Ovary (tissue), 9 donors: Measurements from ENCODE around the gene PLEKHA7. TPM values are rescaled to one million over a fixed set of nuclear protein-coding genes. Genes with fewer than 3 reads are reported as not detected.
"Not testable (repeated sequence)": the region's sequence is repeated elsewhere in the genome, so short reads cannot be mapped to it uniquely, and the experiment has no call there.

Source experiments
- DNase-seq, 5 donors: peaks; one replicate each; pipeline ENCODE4 v3.0.0-alpha.2; 2019 to 2020
- H3K27ac ChIP-seq, 2 donors: fragments of 200-600 bp; one replicate each; pipeline versions ENCODE4 v1.5.1 to v1.8.0; 2019 to 2022
- H3K27me3 ChIP-seq: fragments of 200-600 bp; one replicate; pipeline ENCODE4 v1.8.0; 2022
- H3K36me3 ChIP-seq: fragments of 200-600 bp; sonication (generic); one replicate; pipeline ENCODE4 v1.5.1; 2019
- H3K4me1 ChIP-seq: one replicate; pipeline ENCODE4 v1.8.1; 2013; ENCODE audit warnings: mild to moderate bottlenecking, moderate library complexity; ENCODE audit not compliant: insufficient read depth
- H3K4me3 ChIP-seq: fragments of 200-600 bp; sonication (generic); one replicate; pipeline ENCODE4 v1.5.1; 2017
- H3K9me3 ChIP-seq, 2 donors: fragments of 200-600 bp in 1 of 2; sonication (generic) in 1 of 2; one replicate each; pipeline versions ENCODE4 v1.5.1 to v1.8.1; 2013 to 2019; ENCODE audit warnings: mild to moderate bottlenecking in 1 of 2, moderate library complexity in 1 of 2
- EP300 ChIP-seq: sonication (generic); formaldehyde crosslinking; IDR thresholded peaks from one replicate; pipeline ENCODE4 v1.6.1; 2017; ENCODE audit warnings: antibody characterized with exemption
- POLR2A ChIP-seq: fragments of 450-650 bp; IDR thresholded peaks from one replicate; pipeline ENCODE4 v1.6.1; 2017; ENCODE audit warnings: antibody characterized with exemption, mild to moderate bottlenecking, moderate library complexity
- WGBS, 3 donors: extraction: QIAGEN DNeasy Blood & Tissue Kit in 1 of 3; methylation state at CpG; one replicate each; pipeline versions ENCODE4 v1.1.5 to v1.1.7; 2013 to 2017; 5-methylcytosine and 5-hydroxymethylcytosine counted together
- intact Hi-C, 4 donors: fragments of 100-400 bp; cut with DNase I; formaldehyde crosslinking; loops; one replicate each; pipeline versions ENCODE4 v1.11.0 to v1.15.1; 2022 to 2023
- polyA plus RNA-seq, 2 donors: library from polyadenylated mRNA; stranded (reverse); fragments of 200-250 nt in 1 of 2; fragments of 350-450 nt in 1 of 2; fragmentation: Illumina TruSeq in 1 of 2; extraction: RNeasy Lipid Tissue Mini Kit (QIAGEN cat#74804) in 1 of 2; gene quantifications; one replicate each; pipeline ENCODE4 v1.2.3, GENCODE V29; 2013 to 2014
- total RNA-seq, 7 donors: library from RNA; depleted of rRNA in 2 of 7; stranded (reverse); fragments of >200 nt in 2 of 7; fragmentation: NEBNext Ultra II Directional in 3 of 7; extraction: Animal tissue kit (Norgen Biotek cat#: 25700) in 3 of 7; gene quantifications; one replicate each; pipeline versions ENCODE4 v1.1.0 to v1.2.4, GENCODE V29; 2016 to 2023
- TF ChIP-seq, protein P1 (sequence below), 3 donors: fragments of 450-650 bp in 2 of 3; fragments of 200-600 bp in 1 of 3; IDR thresholded peaks; one replicate each; pipeline versions ENCODE4 v1.5.1 to v1.8.0; 2016 to 2022; ENCODE audit warnings: antibody characterized with exemption in 3 of 3, mild to moderate bottlenecking in 1 of 3
- donor health status: DM: no; HTN: no; CAD: no; lungs with moderate emphysema.
- donor health status: DM: no; HTN: no; CAD: no.
- donor health status: Bipolar disorder and iron deficiency.
- donor health status: DM: yes; HTN: yes; CAD: no.
- donor health status: DM: no; HTN: no; CAD: no.
- donor health status: DM: yes; HTN: yes; CAD: no.

The PLEKHA7 gene
- total and polyA plus RNA-seq, 9 donors, result 9.6 to 29.5 (median 15.9) TPM

DNA sequence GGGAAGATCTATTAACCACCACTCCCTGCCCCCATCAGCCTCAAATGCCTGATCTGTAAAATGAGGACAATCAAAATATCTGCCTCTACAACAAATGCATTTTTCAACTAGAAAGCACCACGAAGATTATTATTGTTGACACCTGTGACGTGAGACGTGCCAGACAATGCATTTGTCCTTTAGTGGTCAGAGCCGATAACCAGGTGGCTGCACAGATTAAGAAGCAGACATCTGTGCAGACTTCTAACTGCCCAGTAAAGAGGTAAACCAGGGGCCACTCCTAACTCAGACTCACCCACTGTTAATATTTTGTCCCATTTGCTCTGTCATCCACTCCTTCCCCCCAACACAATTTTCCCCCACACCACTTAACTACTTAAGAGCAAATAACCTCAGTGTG, 11.7 kb downstream of the PLEKHA7 start:
- Histone ChIP-seq H3K4me1 (no peaks in the 10 kb centered on the region), H3K4me3 (no peak overlapping the region), H3K27me3 (no peaks in the 10 kb centered on the region), H3K9me3 (no peaks in the 10 kb centered on the region), H3K36me3 (no peaks in the 10 kb centered on the region), H3K27ac (no peak overlapping the region)
- WGBS, 3 donors, result 81 to 84% (median 83%) methylated on average over 4 of the region's 4 CpGs
- TF ChIP-seq, protein P1, sequence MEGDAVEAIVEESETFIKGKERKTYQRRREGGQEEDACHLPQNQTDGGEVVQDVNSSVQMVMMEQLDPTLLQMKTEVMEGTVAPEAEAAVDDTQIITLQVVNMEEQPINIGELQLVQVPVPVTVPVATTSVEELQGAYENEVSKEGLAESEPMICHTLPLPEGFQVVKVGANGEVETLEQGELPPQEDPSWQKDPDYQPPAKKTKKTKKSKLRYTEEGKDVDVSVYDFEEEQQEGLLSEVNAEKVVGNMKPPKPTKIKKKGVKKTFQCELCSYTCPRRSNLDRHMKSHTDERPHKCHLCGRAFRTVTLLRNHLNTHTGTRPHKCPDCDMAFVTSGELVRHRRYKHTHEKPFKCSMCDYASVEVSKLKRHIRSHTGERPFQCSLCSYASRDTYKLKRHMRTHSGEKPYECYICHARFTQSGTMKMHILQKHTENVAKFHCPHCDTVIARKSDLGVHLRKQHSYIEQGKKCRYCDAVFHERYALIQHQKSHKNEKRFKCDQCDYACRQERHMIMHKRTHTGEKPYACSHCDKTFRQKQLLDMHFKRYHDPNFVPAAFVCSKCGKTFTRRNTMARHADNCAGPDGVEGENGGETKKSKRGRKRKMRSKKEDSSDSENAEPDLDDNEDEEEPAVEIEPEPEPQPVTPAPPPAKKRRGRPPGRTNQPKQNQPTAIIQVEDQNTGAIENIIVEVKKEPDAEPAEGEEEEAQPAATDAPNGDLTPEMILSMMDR (IDR thresholded peaks at IDR 0.05), result no peak
- TF ChIP-seq EP300 (no peak), POLR2A (no peak)
- intact Hi-C loops, result no loop called here
- no peak for DNase-seq

DNA sequence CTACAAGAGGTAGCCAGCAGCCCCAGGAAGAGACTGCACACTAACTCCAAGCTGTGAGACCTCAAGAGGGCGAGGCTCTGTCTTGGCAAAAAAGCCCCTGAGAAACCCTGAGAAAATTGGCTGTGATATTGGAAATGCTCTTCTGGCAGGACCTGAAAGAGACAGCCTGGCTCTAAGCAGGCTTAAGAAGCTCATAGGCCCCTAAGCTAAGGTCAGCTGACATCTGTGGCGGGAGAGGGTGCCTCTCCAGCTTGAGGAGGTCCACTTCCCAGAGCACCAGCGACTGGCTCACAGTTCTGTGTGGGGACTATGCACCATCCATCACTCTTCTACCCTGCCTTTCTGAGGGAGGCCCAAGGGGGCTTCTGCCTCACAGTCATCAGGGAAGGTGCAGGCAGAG, 12.4 kb downstream of the PLEKHA7 start:
- Histone ChIP-seq H3K27me3 (no peaks in the 10 kb centered on the region), H3K36me3 (no peaks in the 10 kb centered on the region), H3K4me3 (no peak overlapping the region), H3K27ac (no peak overlapping the region), H3K4me1 (no peaks in the 10 kb centered on the region), H3K9me3 (no peaks in the 10 kb centered on the region)
- DNase-seq, result no peak
- no peak for TF ChIP-seq POLR2A
- TF ChIP-seq, protein P1 (IDR thresholded peaks at IDR 0.05), result no peak
- TF ChIP-seq EP300, result no peak
- intact Hi-C loops, result no loop called here
- WGBS, 3 donors, result 73 to 87% (median 85%) methylated on average over 3 of the region's 3 CpGs

DNA sequence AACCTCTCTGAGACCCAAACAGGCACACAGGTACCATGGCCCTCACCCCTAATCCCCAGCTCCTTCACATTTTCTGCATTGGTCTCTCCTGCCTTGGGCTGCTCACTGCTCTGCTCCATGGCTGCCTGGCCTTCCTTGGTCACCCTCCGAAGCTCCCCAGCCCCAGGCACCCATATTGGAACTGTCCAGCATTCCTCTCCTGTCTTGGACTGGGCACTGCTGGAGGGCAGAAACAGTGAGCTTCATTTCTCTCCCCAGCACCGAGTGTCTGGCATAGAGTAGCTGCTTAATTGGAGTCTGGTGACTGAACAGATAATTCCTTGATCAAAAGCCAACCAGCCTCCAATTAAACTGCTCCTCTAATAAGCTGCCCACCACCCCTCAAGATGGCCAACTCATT, 13.2 kb downstream of the PLEKHA7 start:
- no peak overlapping the region for H3K27ac ChIP-seq
- intact Hi-C loops, result no loop called here
- no peaks in the 10 kb centered on the region for H3K9me3 ChIP-seq
- peaks cover 3% of the 10 kb centered on the region for H3K4me1 ChIP-seq
- H3K4me3 ChIP-seq, result no peak overlapping the region
- 60 to 77% (median 64%) methylated on average over 2 of the region's 2 CpGs for WGBS, 3 donors
- no peak for TF ChIP-seq POLR2A
- no peaks in the 10 kb centered on the region for H3K27me3 ChIP-seq
- H3K36me3 ChIP-seq, result no peaks in the 10 kb centered on the region
- no peak for DNase-seq

DNA sequence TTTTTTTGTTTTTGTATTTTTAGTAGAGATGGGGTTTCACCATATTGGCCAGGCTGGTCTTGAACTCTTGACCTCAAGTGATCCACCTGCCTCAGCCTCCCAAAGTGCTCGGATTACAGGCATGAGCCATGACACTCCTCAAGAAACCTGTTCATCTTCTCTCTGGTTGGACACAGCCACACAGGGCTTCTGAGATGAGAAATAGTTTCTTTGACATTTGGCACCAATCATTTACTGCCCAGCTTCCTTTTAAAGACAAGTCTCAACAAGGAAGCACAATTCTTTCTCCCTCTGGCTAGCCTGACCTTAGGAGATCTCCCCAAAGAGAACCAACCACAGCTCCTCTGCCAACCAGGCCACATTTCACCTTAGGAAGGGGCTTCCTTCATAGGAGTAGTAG, 14.0 kb downstream of the PLEKHA7 start:
- H3K9me3 ChIP-seq, H3K27me3 ChIP-seq, H3K27ac ChIP-seq, H3K4me3 ChIP-seq, DNase-seq, H3K36me3 ChIP-seq, H3K4me1 ChIP-seq, intact Hi-C loops: not testable (repeated sequence)
- 91 to 96% (median 93%) methylated on average over 1 of the region's 1 CpG for WGBS, 3 donors

DNA sequence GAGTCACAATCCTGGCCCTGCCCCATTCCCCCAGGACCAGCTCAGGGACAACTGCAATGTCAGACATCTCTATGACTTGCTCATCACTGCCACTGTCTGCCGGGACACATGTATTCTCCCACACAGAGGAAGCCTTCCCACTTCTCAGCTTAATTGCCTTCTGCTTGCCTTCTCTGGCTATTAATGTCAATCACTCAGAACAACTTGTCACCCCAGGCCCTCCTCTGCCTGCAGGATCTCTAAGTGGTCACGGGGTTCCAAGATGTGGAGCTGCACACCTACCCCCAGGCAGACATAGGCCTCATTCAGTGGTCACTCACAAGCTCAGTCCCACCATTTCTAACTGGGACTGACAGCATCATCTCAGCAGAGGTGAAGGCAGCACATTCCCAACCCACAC, 15.1 kb downstream of the PLEKHA7 start:
- no peak overlapping the region for H3K4me3 ChIP-seq
- peaks cover 3% of the 10 kb centered on the region for H3K4me1 ChIP-seq
- TF ChIP-seq POLR2A (no peak), EP300 (no peak)
- TF ChIP-seq, protein P1 (IDR thresholded peaks at IDR 0.05), result no peak
- H3K27ac ChIP-seq, result no peak overlapping the region
- no peaks in the 10 kb centered on the region for H3K9me3 ChIP-seq
- no peak for DNase-seq
- intact Hi-C loops, result no loop called here
- H3K27me3 ChIP-seq, result no peaks in the 10 kb centered on the region
- no peaks in the 10 kb centered on the region for H3K36me3 ChIP-seq
- 63 to 74% (median 67%) methylated on average over 2 of the region's 2 CpGs for WGBS, 3 donors

DNA sequence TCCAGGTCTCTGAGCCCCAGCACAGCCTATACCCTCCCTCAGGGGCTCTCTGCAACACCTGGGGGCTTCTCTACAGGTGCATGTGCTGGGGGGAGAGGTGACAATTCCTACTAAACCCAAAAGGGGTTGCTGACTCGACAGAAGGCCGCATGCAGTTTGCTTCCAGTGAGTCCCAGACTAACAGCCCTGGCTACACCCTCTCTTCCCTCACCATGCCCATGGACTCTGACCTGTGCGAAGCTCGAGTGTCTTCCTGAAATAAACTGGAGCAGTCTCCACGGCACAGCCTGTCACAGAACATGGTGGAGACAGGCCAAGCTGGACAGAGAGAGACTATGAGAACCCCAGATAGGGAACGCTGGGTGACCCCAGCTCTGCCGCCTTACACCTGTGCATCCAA, 16.6 kb downstream of the PLEKHA7 start:
- TF ChIP-seq, protein P1 (IDR thresholded peaks at IDR 0.05), result no peak
- TF ChIP-seq POLR2A, result no peak
- no peak for TF ChIP-seq EP300
- DNase-seq, result no peak
- intact Hi-C loops, result no loop called here
- Histone ChIP-seq H3K4me1 (peaks cover 3% of the 10 kb centered on the region), H3K4me3 (no peak overlapping the region), H3K36me3 (no peaks in the 10 kb centered on the region), H3K9me3 (no peaks in the 10 kb centered on the region), H3K27me3 (no peaks in the 10 kb centered on the region), H3K27ac (no peak overlapping the region)
- 78 to 89% (median 81%) methylated on average over 7 of the region's 7 CpGs for WGBS, 3 donors
